IMR-90 (cell line): ENCODE measurements around the gene MAPRE2. TPM values are rescaled to one million over a fixed set of nuclear protein-coding genes. Genes with fewer than 3 reads are reported as not detected.

ENCODE experiments used
- ATAC-seq: fragments of 200-7000 bp; cut with Tn5 transposase; 2 replicates; pipeline ENCODE4 v1.9.1; 2020; ENCODE audit warnings: low read depth, mild to moderate bottlenecking, moderate library complexity
- BruUV-seq: library from RNA; stranded (reverse); fragments of 400-500 nt; replicated peaks from 2 replicates; lab custom pipeline; 2021; lab: Mats Ljungman, UMichigan
- CTCF ChIA-PET: fragments of 300-600 bp; formaldehyde crosslinking; extraction: SDS; loops from one replicate; lab custom pipeline; 2021; ENCODE audit warnings: antibody characterized with exemption; lab: Yijun Ruan, JAX
- POLR2A ChIA-PET: fragments of 300-600 bp; sonication (Branson Sonifier 250); formaldehyde crosslinking; loops from one replicate; lab custom pipeline; 2022; ENCODE audit warnings: antibody characterized with exemption; ENCODE audit not compliant: unreplicated experiment; lab: Charles Lee
- DNase-seq: peaks from one replicate; pipeline ENCODE4 v3.0.0; 2013
- H2AFZ ChIP-seq: replicated peaks from 2 replicates; pipeline ENCODE3; 2013; ENCODE audit warnings: low read length, mild to moderate bottlenecking; ENCODE audit not compliant: poor library complexity
- H2AK5ac ChIP-seq: 2 replicates; pipeline ENCODE4 v1.6.1; 2013; ENCODE audit warnings: low read depth, low read length, inconsistent platforms
- H2AK9ac ChIP-seq: replicated peaks from 2 replicates; pipeline ENCODE3; 2013; ENCODE audit warnings: mild to moderate bottlenecking, low read depth, low read length, moderate library complexity; ENCODE audit not compliant: poor library complexity
- H2BK120ac ChIP-seq: 2 replicates; pipeline ENCODE4 v1.6.1; 2013; ENCODE audit warnings: low read depth, low read length, inconsistent platforms
- H2BK15ac ChIP-seq: 3 replicates; pipeline ENCODE4 v1.6.1; 2013; ENCODE audit warnings: low read depth, low read length, inconsistent platforms
- H2BK20ac ChIP-seq: 2 replicates; pipeline ENCODE4 v1.6.1; 2013; ENCODE audit warnings: low read depth, mild to moderate bottlenecking, inconsistent platforms, low read length, moderate library complexity
- H2BK5ac ChIP-seq: 2 replicates; pipeline ENCODE4 v1.6.1; 2013; ENCODE audit warnings: mild to moderate bottlenecking, low read depth, low read length, inconsistent platforms; ENCODE audit not compliant: poor library complexity, severe bottlenecking
- H3K14ac ChIP-seq: replicated peaks from 2 replicates; pipeline ENCODE4 v1.6.1; 2013; ENCODE audit warnings: low read depth, low read length, inconsistent platforms
- H3K18ac ChIP-seq: 2 replicates; pipeline ENCODE4 v1.6.1; 2013; ENCODE audit warnings: low read depth, low read length, control low read depth
- H3K23ac ChIP-seq: 2 replicates; pipeline ENCODE4 v1.6.1; 2013; ENCODE audit warnings: low read depth, low read length, inconsistent platforms
- H3K27ac ChIP-seq: 2 replicates; pipeline ENCODE4 v1.5.1; 2013; ENCODE audit warnings: mild to moderate bottlenecking, control low read depth, low read length; ENCODE audit not compliant: insufficient read depth
- H3K27me3 ChIP-seq: 2 replicates; pipeline ENCODE4 v1.6.1; 2013; ENCODE audit warnings: low read length; ENCODE audit not compliant: control insufficient read depth, insufficient read depth
- H3K36me3 ChIP-seq: 2 replicates; pipeline ENCODE4 v1.6.1; 2013; ENCODE audit warnings: low read length, mixed read lengths; ENCODE audit not compliant: control insufficient read depth, insufficient read depth
- H3K4ac ChIP-seq: 2 replicates; pipeline ENCODE4 v1.6.1; 2013; ENCODE audit warnings: low read depth, low read length, inconsistent platforms
- H3K4me1 ChIP-seq: 2 replicates; pipeline ENCODE4 v1.6.1; 2013; ENCODE audit warnings: low read length, mixed read lengths; ENCODE audit not compliant: control insufficient read depth, insufficient read depth
- H3K4me2 ChIP-seq: 2 replicates; pipeline ENCODE4 v1.6.1; 2013; ENCODE audit warnings: low read depth, mild to moderate bottlenecking, control low read depth, low read length, moderate library complexity
- H3K4me3 ChIP-seq: 2 replicates; pipeline ENCODE4 v1.5.1; 2013; ENCODE audit warnings: low read depth, mild to moderate bottlenecking, control low read depth, low read length, moderate library complexity; ENCODE audit not compliant: insufficient read depth
- H3K56ac ChIP-seq: 2 replicates; pipeline ENCODE4 v1.6.1; 2013; ENCODE audit warnings: low read length, inconsistent platforms; ENCODE audit not compliant: insufficient read depth; ENCODE audit errors: extremely low read depth
- H3K79me1 ChIP-seq, 2 experiments: 2 replicates each; pipeline ENCODE4 v1.6.1; 2013; ENCODE audit warnings: low read length in 2 of 2, inconsistent platforms in 1 of 2, low read depth in 1 of 2
- H3K9ac ChIP-seq: 2 replicates; pipeline ENCODE4 v1.6.1; 2013; ENCODE audit warnings: low read depth, low read length, control low read depth
- H3K9me1 ChIP-seq: 2 replicates; pipeline ENCODE4 v1.6.1; 2013; ENCODE audit warnings: low read length, inconsistent platforms; ENCODE audit not compliant: insufficient read depth
- H3K9me3 ChIP-seq: 2 replicates; pipeline ENCODE4 v1.6.1; 2013; ENCODE audit warnings: low read length; ENCODE audit not compliant: control insufficient read depth, insufficient read depth
- H4K20me1 ChIP-seq: 2 replicates; pipeline ENCODE4 v1.6.1; 2013; ENCODE audit warnings: low read length, inconsistent platforms; ENCODE audit not compliant: insufficient read depth
- H4K5ac ChIP-seq: 2 replicates; pipeline ENCODE4 v1.6.1; 2013; ENCODE audit warnings: mild to moderate bottlenecking, low read depth, low read length, control low read depth
- H4K8ac ChIP-seq, 2 experiments: 2 replicates each; pipeline ENCODE4 v1.6.1; 2013; ENCODE audit warnings: low read depth in 2 of 2, low read length in 2 of 2, control low read depth in 1 of 2, inconsistent platforms in 1 of 2
- H4K91ac ChIP-seq: 2 replicates; pipeline ENCODE4 v1.6.1; 2013; ENCODE audit warnings: low read depth, low read length, inconsistent platforms; ENCODE audit not compliant: insufficient read depth
- BHLHE40 ChIP-seq: fragments of 150-350 bp; IDR thresholded peaks from 2 replicates; pipeline ENCODE4 v1.6.1; 2016; ENCODE audit warnings: mild to moderate bottlenecking, low read depth, low read length
- CEBPB ChIP-seq: IDR thresholded peaks from 2 replicates; pipeline ENCODE4 v1.6.1; 2012; ENCODE audit warnings: low read depth, low read length, improper control_type of control experiment
- CHD1 ChIP-seq: IDR thresholded peaks from 2 replicates; pipeline ENCODE4 v1.6.1; 2012; ENCODE audit warnings: low read depth, low read length, improper control_type of control experiment
- FOS ChIP-seq: fragments of 150-350 bp; IDR thresholded peaks from 2 replicates; pipeline ENCODE4 v1.6.1; 2016; ENCODE audit warnings: low read depth, low read length
- MAFK ChIP-seq: IDR thresholded peaks from 2 replicates; pipeline ENCODE4 v1.6.1; 2012; ENCODE audit warnings: low read depth, low read length, improper control_type of control experiment
- MAZ ChIP-seq: IDR thresholded peaks from 2 replicates; pipeline ENCODE4 v1.6.1; 2012; ENCODE audit warnings: low read depth, mild to moderate bottlenecking, low read length, improper control_type of control experiment, moderate library complexity, borderline replicate concordance
- MXI1 ChIP-seq: IDR thresholded peaks from 2 replicates; pipeline ENCODE4 v1.6.1; 2012; ENCODE audit warnings: low read depth, mild to moderate bottlenecking, low read length, moderate library complexity, borderline replicate concordance
- NFE2L2 ChIP-seq: fragments of 150-350 bp; IDR thresholded peaks from 2 replicates; pipeline ENCODE4 v1.6.1; 2016; ENCODE audit warnings: low read depth, mild to moderate bottlenecking, low read length
- POLR2A ChIP-seq: IDR thresholded peaks from 2 replicates; pipeline ENCODE4 v1.6.1; 2012; ENCODE audit warnings: mild to moderate bottlenecking, low read depth, low read length
- RAD21 ChIP-seq: IDR thresholded peaks from 2 replicates; pipeline ENCODE4 v1.6.1; 2012; ENCODE audit warnings: low read length, improper control_type of control experiment
- RCOR1 ChIP-seq: IDR thresholded peaks from 2 replicates; pipeline ENCODE4 v1.6.1; 2012; ENCODE audit warnings: mild to moderate bottlenecking, low read length, improper control_type of control experiment; ENCODE audit not compliant: insufficient replicate concordance
- RFX5 ChIP-seq: IDR thresholded peaks from 2 replicates; pipeline ENCODE4 v1.8.0; 2012; ENCODE audit warnings: low read depth, mild to moderate bottlenecking, low read length, moderate library complexity
- SMC3 ChIP-seq: fragments of 150-350 bp; IDR thresholded peaks from 2 replicates; pipeline ENCODE4 v1.6.1; 2016; ENCODE audit warnings: low read depth, mild to moderate bottlenecking, antibody characterized with exemption, low read length, moderate library complexity
- WGBS, 2 experiments: methylation state at CpG; one replicate each; pipeline versions ENCODE4 v1.1.5 to v1.1.7; 2013; ENCODE audit warnings: missing lambda C conversion rate in 2 of 2; ENCODE audit not compliant: insufficient read length in 1 of 2; ENCODE audit errors: extremely low coverage in 2 of 2; 5-methylcytosine and 5-hydroxymethylcytosine counted together
- dilution Hi-C: fragments of 300-500 bp; cut with HindIII; formaldehyde crosslinking; loops from one replicate; pipeline ENCODE4 v1.14.3; 2018; ENCODE audit warnings: low sequenced_read_pairs; ENCODE audit not compliant: unreplicated experiment
- in situ Hi-C: fragments of 300-500 bp; cut with MboI; formaldehyde crosslinking; loops from 3 replicates; pipeline ENCODE4 v1.14.3; 2019; ENCODE audit warnings: low sequenced_read_pairs, inconsistent platforms, mixed read lengths
- intact Hi-C: fragments of 100-400 bp; cut with micrococcal nuclease; formaldehyde crosslinking; loops from 2 replicates; pipeline ENCODE4 v1.10.0; 2022
- polyA plus RNA-seq, 3 experiments: library from polyadenylated mRNA; depleted of rRNA; stranded (reverse); fragments of >200 nt; gene quantifications; 2 replicates each; pipeline ENCODE4 v1.2.3, GENCODE V29; 2012; ENCODE audit warnings: low replicate concordance in 1 of 3
- total RNA-seq: library from RNA; depleted of rRNA; stranded (reverse); fragments of >200 nt; gene quantifications from 2 replicates; pipeline ENCODE4 v1.2.3, GENCODE V29; 2012
- TF ChIP-seq, protein P1 (sequence below): fragments of 150-350 bp; IDR thresholded peaks from 2 replicates; pipeline ENCODE4 v1.6.1; 2017; ENCODE audit warnings: mild to moderate bottlenecking, antibody characterized with exemption, low read length, low read depth
- TF ChIP-seq, protein P2 (sequence below): fragments of 150-350 bp; IDR thresholded peaks from 2 replicates; pipeline ENCODE4 v1.6.1; 2016; ENCODE audit warnings: low read depth, mild to moderate bottlenecking, low read length, moderate library complexity, borderline replicate concordance
- TF ChIP-seq, protein P3 (sequence below): conservative IDR thresholded peaks from 2 replicates; pipeline ENCODE4 v1.5.1; 2012; ENCODE audit warnings: mild to moderate bottlenecking, low read depth, low read length, improper control_type of control experiment

MAPRE2 gene
- total and polyA plus RNA-seq, 2 of the 4 experiments (the other 2 are of a cell fraction), result 19.6 to 23.8 TPM

GRCh38 chr18:35161934-35162333 is 120.7 kb downstream of the MAPRE2 start:
- Histone ChIP-seq H3K9me3 (no peaks in the 10 kb centered on the region), H3K4me1 (no peaks in the 10 kb centered on the region), H2AK5ac (no peak overlapping the region), H3K27me3 (peaks cover 12% of the 10 kb centered on the region), H4K91ac (no peak overlapping the region), H3K4me2 (no peak overlapping the region), H3K9me1 (0 out of 2 replicates have a peak, but pooled peaks cover 2% of the 10 kb centered on the region), H3K79me1 (no peaks in the 10 kb centered on the region), H3K36me3 (no peaks in the 10 kb centered on the region), H2AFZ (no peak overlapping the region), H2BK15ac (no peak overlapping the region), H3K23ac (no peak overlapping the region), H2BK120ac (no peak overlapping the region), H3K56ac (no peak overlapping the region), H4K20me1 (no peaks in the 10 kb centered on the region), H4K5ac (no peak overlapping the region), H2AK9ac (no peak overlapping the region), H2BK20ac (no peak overlapping the region), H3K14ac (no peak overlapping the region), H3K27ac (no peak overlapping the region), H2BK5ac (no peak overlapping the region), H3K4ac (no peak overlapping the region), H3K18ac (no peak overlapping the region), H3K4me3 (no peak overlapping the region), H3K9ac (no peak overlapping the region), H4K8ac (no peak overlapping the region)
- DNase-seq, result no peak
- ATAC-seq, result no peak
- WGBS, 2 experiments, result 20% methylated on average over 1 of the region's 3 CpGs; no CpG with 5 or more reads in 1 of the 2 experiments
- CTCF ChIA-PET, result interaction anchor here (0.5 kb wide), 1 partner anchor 16 kb away, joined by 5 read pairs; no protein-coding TSS in a partner anchor
- TF ChIP-seq, protein P1, sequence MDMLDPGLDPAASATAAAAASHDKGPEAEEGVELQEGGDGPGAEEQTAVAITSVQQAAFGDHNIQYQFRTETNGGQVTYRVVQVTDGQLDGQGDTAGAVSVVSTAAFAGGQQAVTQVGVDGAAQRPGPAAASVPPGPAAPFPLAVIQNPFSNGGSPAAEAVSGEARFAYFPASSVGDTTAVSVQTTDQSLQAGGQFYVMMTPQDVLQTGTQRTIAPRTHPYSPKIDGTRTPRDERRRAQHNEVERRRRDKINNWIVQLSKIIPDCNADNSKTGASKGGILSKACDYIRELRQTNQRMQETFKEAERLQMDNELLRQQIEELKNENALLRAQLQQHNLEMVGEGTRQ, result no peak
- TF ChIP-seq, protein P2, sequence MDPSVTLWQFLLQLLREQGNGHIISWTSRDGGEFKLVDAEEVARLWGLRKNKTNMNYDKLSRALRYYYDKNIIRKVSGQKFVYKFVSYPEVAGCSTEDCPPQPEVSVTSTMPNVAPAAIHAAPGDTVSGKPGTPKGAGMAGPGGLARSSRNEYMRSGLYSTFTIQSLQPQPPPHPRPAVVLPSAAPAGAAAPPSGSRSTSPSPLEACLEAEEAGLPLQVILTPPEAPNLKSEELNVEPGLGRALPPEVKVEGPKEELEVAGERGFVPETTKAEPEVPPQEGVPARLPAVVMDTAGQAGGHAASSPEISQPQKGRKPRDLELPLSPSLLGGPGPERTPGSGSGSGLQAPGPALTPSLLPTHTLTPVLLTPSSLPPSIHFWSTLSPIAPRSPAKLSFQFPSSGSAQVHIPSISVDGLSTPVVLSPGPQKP, result no peak
- TF ChIP-seq BHLHE40 (no peak), MAFK (no peak), RFX5 (no peak), FOS (no peak), CHD1 (no peak), RCOR1 (no peak), RAD21 (no peak), CEBPB (no peak), NFE2L2 (no peak), MXI1 (no peak), MAZ (no peak), SMC3 (no peak), POLR2A (no peak)
- TF ChIP-seq, protein P3, sequence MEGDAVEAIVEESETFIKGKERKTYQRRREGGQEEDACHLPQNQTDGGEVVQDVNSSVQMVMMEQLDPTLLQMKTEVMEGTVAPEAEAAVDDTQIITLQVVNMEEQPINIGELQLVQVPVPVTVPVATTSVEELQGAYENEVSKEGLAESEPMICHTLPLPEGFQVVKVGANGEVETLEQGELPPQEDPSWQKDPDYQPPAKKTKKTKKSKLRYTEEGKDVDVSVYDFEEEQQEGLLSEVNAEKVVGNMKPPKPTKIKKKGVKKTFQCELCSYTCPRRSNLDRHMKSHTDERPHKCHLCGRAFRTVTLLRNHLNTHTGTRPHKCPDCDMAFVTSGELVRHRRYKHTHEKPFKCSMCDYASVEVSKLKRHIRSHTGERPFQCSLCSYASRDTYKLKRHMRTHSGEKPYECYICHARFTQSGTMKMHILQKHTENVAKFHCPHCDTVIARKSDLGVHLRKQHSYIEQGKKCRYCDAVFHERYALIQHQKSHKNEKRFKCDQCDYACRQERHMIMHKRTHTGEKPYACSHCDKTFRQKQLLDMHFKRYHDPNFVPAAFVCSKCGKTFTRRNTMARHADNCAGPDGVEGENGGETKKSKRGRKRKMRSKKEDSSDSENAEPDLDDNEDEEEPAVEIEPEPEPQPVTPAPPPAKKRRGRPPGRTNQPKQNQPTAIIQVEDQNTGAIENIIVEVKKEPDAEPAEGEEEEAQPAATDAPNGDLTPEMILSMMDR, result no peak
- BruUV-seq, result no TSS peak
- intact Hi-C loops (no loop called here), dilution Hi-C loops (no loop called here), in situ Hi-C loops (no loop called here)
- POLR2A ChIA-PET, result no interaction called here
